Measurements from ENCODE around the gene RNF207. TPM values are rescaled to one million over a fixed set of nuclear protein-coding genes. Genes with fewer than 3 reads are reported as not detected.

Gene RNF207
- total RNA-seq, 4 donors from 2014 or later, result 3.0 to 34.1 (median 18.3) TPM

GRCh38 chr1:6258675-6259074 is 52.8 kb downstream of the RNF207 start:
- no peak overlapping the region for H3K4me3 ChIP-seq

GRCh38 chr1:6259491-6260362 is 53.8 kb downstream of the RNF207 start:
- peak overlapping the region; percentile 45 to 71 for H3K4me3 ChIP-seq
- peaks cover 56% of the 10 kb centered on the region for H3K27me3 ChIP-seq
- peak; percentile 81 for ATAC-seq
- peaks cover 0 to 54% (median 25%) of the 10 kb centered on the region in 3 donors for H3K4me1 ChIP-seq
- no peaks in the 10 kb centered on the region for H3K9me3 ChIP-seq
- peaks cover 0 to under 1% of the 10 kb centered on the region in 2 donors for H3K36me3 ChIP-seq
- TF ChIP-seq EP300 (IDR thresholded peaks at IDR 0.05) (no peak), POLR2AphosphoS5 (IDR thresholded peaks at IDR 0.05) (no peak), POLR2A (IDR thresholded peaks at IDR 0.05) (no peak), CTCF (IDR thresholded peaks at IDR 0.05) (no peak)
- WGBS, 2 donors (ENCODE audit: low coverage in 1 of 2), result 24% methylated on average over 4 of the region's 46 CpGs; no CpG with 5 or more reads in 1 of the 2 donors
- H3K27ac ChIP-seq, result peak overlapping the region in 3 of 4 donors; percentile 58 to 79 (median 63)

More at GRCh38 chr1:6258675-6259074, 52.8 kb downstream of the RNF207 start:
- Histone ChIP-seq H3K27me3 (peaks cover 59% of the 10 kb centered on the region), H3K27ac (no peak overlapping the region), H3K4me1 (peaks cover 0 to 47% (median 22%) of the 10 kb centered on the region in 3 donors), H3K36me3 (peaks cover 0 to 11% of the 10 kb centered on the region in 2 donors), H3K9me3 (no peaks in the 10 kb centered on the region)
- 63 to 80% methylated on average over 2 to 3 of the region's 10 CpGs for WGBS, 2 donors (ENCODE audit: low coverage in 1 of 2)
- ATAC-seq, result no peak
- TF ChIP-seq EP300 (IDR thresholded peaks at IDR 0.05) (no peak), CTCF (IDR thresholded peaks at IDR 0.05) (no peak), POLR2AphosphoS5 (IDR thresholded peaks at IDR 0.05) (no peak), POLR2A (IDR thresholded peaks at IDR 0.05) (no peak)

GRCh38 chr1:6260433-6260934 is 54.6 kb downstream of the RNF207 start:
- peak overlapping the region in 3 of 4 donors; percentile 58 to 79 (median 63) for H3K27ac ChIP-seq
- peak overlapping the region; percentile 45 to 71 for H3K4me3 ChIP-seq
- H3K27me3 ChIP-seq, result peaks cover 56% of the 10 kb centered on the region
- H3K4me1 ChIP-seq, result peaks cover 0 to 58% (median 25%) of the 10 kb centered on the region in 3 donors
- no CpG with 5 or more reads among the region's 61 CpGs for WGBS, 2 donors (ENCODE audit: low coverage in 1 of 2)
- peak; percentile 15 for ATAC-seq
- no peak for TF ChIP-seq EP300 (IDR thresholded peaks at IDR 0.05)
- no peak for TF ChIP-seq CTCF (IDR thresholded peaks at IDR 0.05)
- TF ChIP-seq POLR2A (IDR thresholded peaks at IDR 0.05), result no peak
- TF ChIP-seq POLR2AphosphoS5 (IDR thresholded peaks at IDR 0.05), result no peak
- no peaks in the 10 kb centered on the region for H3K9me3 ChIP-seq
- H3K36me3 ChIP-seq, result no peaks in the 10 kb centered on the region

- peaks cover 0 to 60% (median 25%) of the 10 kb centered on the region in 3 donors for H3K4me1 ChIP-seq
These were observed 55.2 kb downstream of the RNF207 start, which contains the start of gene GPR153 for GRCh38 chr1:6260961-6261614. TSS of gene GPR153 (minus strand) at chr1:6261098. CDS start at chr1:6254905, 6,193 bp downstream.

More at GRCh38 chr1:6260961-6261614, 55.2 kb downstream of the RNF207 start, which contains the start of gene GPR153:
- peak; percentile 72 for ATAC-seq
- Histone ChIP-seq H3K4me3 (peak within 1 kb of the TSS; percentile 45 to 71), H3K9me3 (no peaks in the 10 kb centered on the region), H3K36me3 (no peaks in the 10 kb centered on the region), H3K27me3 (peaks cover 56% of the 10 kb centered on the region), H3K27ac (peak within 1 kb of the TSS in 3 of 4 donors; percentile 58 to 81 (median 70))
- no peak for TF ChIP-seq CTCF (IDR thresholded peaks at IDR 0.05)
- TF ChIP-seq POLR2A (IDR thresholded peaks at IDR 0.05), result no peak
- no peak for TF ChIP-seq EP300 (IDR thresholded peaks at IDR 0.05)
- TF ChIP-seq POLR2AphosphoS5 (IDR thresholded peaks at IDR 0.05), result no peak
- no CpG with 5 or more reads among the region's 78 CpGs for WGBS, 2 donors (ENCODE audit: low coverage in 1 of 2)
